ENCODE data around the gene PDIK1L.

PDIK1L gene

GRCh38 chr1:26155370-26156284, 44.0 kb downstream of the PDIK1L start:
- DNase-seq (ENCODE audit: low spot score): no peak

GRCh38 chr1:26156285-26157038, 44.8 kb downstream of the PDIK1L start:
- no peak for DNase-seq (ENCODE audit: low spot score)

DNA sequence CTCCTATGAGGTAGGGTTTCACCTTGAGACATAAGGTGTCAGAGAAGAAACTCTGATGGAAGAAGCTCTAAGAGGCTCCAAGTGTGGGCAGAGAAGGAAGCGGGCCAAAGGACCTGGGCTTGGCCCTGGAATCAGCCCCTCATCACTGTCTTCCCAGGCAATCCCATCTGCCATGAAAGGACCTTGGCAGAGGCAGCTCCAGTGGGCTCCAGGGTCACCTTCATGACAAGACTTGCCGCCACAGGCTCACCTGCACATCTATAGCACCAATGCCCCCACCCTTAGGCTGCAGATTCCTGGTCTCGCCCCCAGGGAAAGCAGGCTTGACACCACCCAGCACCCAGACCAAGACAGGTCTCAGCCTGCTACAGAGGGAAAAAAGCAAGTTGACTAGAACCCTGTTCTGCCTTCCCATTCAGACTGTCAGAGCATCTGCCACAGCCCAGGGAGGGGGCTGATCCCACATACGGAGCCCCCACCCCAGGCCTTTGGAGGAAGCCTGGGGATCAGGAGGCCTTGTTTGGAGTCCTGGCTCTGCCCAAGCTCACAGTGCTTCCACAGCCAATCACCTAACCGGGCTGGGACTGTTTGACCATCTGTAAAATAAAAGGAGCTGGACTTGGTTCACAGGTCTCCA, 46.8 kb downstream of the PDIK1L start:
- no peak for DNase-seq (ENCODE audit: low spot score)

DNA sequence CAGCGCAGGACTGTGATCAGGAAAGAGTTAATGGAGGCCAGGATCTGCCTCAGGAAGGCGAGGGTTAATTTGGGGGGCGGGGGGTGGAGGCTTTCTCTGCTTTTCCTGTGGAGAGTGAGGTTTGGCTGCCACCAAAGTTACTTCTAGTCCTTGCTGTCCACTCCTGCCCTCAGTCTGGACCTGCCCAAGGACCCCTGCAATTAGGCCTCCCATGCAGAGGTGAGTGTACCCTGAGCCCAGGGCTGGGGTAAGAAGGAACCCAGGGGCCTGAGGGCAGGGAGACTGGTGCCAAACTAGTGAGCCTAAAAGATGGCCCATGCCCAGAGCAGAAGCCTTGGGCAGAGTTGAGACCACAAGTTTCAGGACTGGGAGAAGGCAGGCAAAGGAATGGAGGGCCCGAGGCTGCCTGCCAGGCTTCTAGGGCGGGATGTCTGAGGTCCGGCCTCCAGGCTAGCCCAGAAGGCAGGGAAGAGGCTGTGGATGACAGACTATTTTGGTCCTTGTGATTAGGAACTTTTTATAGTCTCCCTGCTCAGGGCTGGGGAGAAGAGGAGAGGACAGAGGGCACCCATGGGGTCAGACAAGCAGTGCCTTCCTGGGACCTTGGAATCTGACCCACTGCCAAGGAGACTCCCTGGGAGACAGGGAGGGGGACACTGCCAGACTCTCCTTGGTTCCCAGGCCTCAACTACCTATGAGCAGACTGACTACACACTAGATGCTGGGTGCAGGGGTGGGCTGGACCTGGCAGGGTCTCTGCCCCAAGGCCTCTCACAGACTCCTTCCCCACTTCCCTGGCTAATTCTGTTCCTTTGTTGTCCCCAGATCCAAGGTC, 47.5 kb downstream of the PDIK1L start, which contains the start of gene FAM110D:
Gene FAM110D (plus strand): TSS at position 172 of the 835 bp plus-strand sequence. CDS start 2,213 bp downstream, outside the sequence.
- no peak for DNase-seq (ENCODE audit: low spot score)

DNA sequence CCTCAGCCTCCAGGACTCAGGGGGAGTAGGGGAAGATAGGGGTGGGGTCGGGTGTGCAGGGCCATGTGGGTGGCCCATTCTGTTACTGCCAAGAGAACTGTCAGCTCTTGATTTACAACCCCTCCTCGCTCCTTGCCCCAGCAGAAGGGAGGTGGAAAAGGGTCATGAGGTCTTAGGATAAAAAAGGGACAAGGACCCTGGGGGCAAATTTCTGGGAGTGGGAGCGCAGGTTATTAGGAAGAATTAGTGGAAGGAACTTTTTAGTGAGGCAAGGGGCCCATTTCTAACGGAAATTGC, 48.1 kb downstream of the PDIK1L start:
- no peak for DNase-seq (ENCODE audit: low spot score)

GRCh38 chr1:26160527-26161414, 49.1 kb downstream of the PDIK1L start:
- no peak for DNase-seq (ENCODE audit: low spot score)

- DNase-seq (ENCODE audit: low spot score): no peak
These were observed 50.0 kb downstream of the PDIK1L start for GRCh38 chr1:26161415-26162219.

GRCh38 chr1:26162220-26162709, 50.6 kb downstream of the PDIK1L start:
- DNase-seq (ENCODE audit: low spot score): no peak

GRCh38 chr1:26163684-26164035, 52.0 kb downstream of the PDIK1L start:
- no peak for DNase-seq (ENCODE audit: low spot score)

DNA sequence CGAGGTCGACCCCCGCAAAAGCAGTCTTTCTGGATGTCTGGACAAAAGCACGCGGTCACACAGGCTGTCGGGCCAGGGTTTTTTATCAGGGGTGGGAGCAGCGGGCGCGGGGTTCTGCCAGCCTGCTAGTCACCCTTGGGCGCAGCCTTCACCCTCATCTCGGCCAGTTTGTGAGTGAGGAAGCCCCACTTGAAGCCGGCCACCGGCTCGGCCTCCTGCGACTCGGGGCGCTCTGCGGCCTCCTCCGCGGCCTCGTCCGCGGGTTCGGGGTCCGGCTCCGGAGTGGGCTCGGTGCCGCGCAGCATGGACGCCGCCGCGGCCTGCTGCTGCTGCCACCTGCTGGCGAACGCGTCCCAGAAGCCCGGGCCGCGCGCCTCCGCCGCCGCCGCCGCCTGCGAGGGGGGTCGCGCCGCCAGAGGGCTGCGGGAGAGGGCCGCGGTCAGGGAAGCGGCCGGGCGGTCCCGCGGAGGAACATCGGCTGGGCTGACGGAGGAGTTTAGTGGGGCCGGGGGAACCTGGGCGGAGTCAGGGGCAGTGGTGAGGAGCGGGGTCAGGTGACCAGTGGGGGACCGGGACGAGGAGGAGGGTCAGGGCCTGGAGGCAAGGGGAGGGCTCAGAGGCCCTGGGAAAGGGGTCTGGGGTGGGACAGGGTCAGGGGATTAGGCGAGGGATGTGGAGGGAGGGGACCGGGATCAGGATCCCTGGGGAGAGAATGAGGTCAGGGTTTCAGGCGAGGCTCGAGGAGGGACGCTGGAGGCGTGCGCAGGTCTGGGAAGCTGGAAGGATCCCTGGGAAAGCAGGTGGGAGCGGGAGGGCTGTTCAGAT, 52.6 kb downstream of the PDIK1L start:
- DNase-seq (ENCODE audit: low spot score): peak; percentile 88

DNA sequence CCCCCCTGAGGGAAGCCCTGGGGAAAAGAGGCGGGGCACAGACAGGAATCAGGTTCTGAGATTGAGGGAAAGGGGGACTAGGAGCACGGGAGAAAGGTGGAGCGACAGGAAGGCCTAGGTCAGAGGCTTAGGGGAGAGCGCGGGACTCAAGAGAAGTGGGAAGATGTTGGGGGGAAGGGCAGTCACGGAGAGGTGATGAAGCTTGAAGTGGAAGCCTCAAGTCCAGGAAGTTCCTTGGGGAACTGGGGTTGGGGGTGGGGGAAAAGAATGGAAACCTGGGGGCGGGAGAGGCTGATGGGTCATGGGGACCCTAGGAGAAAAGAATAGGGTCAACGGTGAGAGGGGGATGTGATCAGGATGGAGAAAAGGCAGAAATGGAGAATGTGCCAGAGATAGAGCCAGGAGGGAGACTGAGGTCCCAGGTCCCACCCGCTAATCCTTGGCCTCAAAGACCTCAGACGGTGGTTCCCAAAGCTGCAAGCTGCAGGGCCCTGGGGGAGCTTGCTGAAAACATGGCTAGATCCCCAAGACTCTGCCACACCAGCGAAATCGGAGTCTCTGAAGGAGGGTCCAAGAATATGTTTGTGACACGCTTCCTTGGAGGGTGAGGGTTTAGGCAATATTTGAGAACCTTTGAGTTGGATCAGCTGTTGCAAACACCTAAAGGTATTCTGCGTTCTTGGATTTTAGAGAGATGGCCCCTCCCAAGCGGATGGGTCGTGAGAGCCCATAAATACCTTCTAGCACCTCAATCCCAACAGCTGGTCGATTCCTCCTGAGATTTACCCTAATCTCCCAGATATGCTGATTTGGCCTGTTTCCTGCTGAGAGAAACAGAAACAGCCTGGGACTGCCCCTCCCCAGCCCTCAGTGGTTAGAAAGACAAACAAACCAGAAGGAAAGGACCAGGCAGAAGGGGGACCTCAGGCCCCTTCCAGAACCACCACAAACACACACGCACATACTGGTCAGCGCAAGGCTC, 53.5 kb downstream of the PDIK1L start:
- peak; percentile 61 for DNase-seq (ENCODE audit: low spot score)

- no peak for DNase-seq (ENCODE audit: low spot score)
These were observed 55.2 kb downstream of the PDIK1L start for GRCh38 chr1:26166719-26167281.

- DNase-seq (ENCODE audit: low spot score): peak; percentile 61
These were observed 57.0 kb downstream of the PDIK1L start, which contains the start of gene C1orf232 for GRCh38 chr1:26168410-26169197. TSS of gene C1orf232 (minus strand) at chr1:26168963. CDS start at chr1:26168499, 464 bp downstream.

DNA sequence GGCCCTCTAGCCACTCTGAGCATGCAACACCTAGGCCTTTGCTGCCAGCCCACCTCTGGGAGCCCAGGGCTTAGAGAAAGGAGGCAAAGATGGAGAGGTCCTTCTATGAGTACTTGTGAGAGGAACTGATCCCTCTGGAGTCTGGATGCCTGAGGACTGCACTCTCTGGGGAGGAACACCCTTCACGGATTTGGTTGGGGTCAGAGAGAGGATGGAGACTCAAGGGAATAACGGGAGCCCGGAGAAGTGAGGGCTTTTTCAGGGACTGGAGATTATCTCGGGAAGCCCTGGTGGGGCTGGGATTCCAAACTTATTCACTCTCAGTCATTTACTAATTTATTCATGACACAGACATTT, 57.6 kb downstream of the PDIK1L start:
- DNase-seq (ENCODE audit: low spot score): no peak

DNA sequence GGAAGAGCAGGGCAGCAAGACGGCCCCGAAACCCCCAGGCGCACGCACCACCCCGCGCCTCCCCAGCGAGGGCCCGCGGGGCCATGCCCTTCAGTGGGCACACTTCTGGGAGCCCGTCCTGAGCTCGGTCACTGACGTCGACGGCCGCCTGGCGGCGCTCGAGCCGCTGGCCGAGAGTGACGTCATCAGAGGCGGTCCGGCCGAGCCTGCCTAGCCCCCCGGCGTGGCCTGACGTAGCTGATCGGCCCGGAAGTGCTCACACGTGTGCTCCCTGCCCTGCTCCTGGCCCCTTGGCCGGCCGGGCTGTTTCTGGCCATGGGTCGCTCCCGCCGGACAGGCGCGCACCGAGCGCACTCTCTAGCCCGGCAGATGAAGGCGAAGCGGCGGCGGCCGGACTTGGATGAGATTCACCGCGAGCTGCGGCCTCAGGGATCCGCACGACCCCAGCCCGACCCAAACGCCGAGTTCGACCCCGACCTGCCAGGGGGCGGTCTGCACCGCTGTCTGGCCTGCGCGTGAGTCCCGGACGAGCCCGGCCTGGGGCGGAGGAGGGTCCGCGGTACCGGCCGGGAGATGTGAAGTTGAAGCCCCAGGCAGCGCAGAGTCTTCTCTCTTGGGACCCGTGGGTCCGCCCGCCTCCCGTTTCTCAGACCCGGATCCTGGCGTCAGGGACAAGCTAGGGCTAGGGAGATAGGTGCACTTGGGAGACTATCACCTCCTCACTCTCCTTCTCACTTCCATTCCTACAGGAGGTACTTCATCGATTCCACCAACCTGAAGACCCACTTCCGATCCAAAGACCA, 58.2 kb downstream of the PDIK1L start, which contains the start of gene ZNF593:
Gene ZNF593 (plus strand): TSS at position 240 of the 803 bp plus-strand sequence. CDS start 76 bp downstream, at position 316.
- peak; percentile 97 for DNase-seq (ENCODE audit: low spot score)

DNA sequence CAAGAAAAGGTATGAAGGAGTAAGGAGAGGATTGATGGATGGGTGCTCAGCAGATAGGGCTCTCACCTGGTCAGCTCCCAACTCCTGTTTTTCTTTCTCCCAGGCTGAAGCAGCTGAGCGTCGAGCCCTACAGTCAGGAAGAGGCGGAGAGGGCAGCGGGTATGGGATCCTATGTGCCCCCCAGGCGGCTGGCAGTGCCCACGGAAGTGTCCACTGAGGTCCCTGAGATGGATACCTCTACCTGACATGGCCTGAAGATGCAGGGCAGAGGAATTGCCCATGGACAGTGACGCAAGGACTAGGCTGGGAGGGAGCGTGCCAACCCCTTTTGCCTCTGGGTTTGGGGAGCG, 58.8 kb downstream of the PDIK1L start:
- DNase-seq (ENCODE audit: low spot score): no peak

All from D341Med (cell line).